GM12892 (cell line): ENCODE data around the gene ACAP1.

Experiments
- POLR2A ChIP-seq: IDR thresholded peaks from 2 replicates; pipeline ENCODE4 v1.6.1; 2011; ENCODE audit warnings: low read depth, low read length, control low read depth
- POLR2AphosphoS5 ChIP-seq: IDR thresholded peaks from 2 replicates; pipeline ENCODE4 v1.6.1; 2011; ENCODE audit warnings: low read depth, low read length, control low read depth
- TAF1 ChIP-seq: IDR thresholded peaks from 2 replicates; pipeline ENCODE4 v1.6.1; 2011; ENCODE audit warnings: low read depth, mild to moderate bottlenecking, control low read depth, low read length, borderline replicate concordance

DNA sequence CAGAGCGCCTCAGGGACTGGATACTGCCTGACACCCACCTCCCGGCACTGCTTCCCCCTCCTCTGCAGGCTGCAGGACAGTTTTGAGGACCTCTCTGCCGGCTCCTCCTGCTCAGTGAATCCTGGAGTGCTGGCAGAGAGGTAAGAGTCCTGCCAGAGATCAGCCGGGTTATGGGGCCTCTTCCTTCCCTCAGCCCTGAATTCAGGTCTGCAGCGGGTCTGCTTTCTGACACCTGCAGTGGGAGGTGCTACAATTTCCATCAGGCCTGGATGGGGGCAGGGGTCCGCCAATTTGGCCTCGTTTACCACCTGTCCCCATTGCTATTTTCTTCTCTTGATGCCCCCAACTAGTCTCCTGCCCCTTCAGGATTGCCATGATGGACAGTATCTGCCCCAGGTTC lies 4.2 kb upstream of the ACAP1 start:
- TF ChIP-seq POLR2A: no peak
- TF ChIP-seq POLR2AphosphoS5: no peak
- TF ChIP-seq TAF1: no peak
